Measurements from ENCODE around the gene SLC22A9. TPM values are rescaled to one million over a fixed set of nuclear protein-coding genes. Genes with fewer than 3 reads are reported as not detected.
"Not testable (repeated sequence)": the region's sequence is repeated elsewhere in the genome, so short reads cannot be mapped to it uniquely, and the experiment has no call there.

The SLC22A9 gene
- total RNA-seq (not detected), polyA plus RNA-seq (not detected)

DNA sequence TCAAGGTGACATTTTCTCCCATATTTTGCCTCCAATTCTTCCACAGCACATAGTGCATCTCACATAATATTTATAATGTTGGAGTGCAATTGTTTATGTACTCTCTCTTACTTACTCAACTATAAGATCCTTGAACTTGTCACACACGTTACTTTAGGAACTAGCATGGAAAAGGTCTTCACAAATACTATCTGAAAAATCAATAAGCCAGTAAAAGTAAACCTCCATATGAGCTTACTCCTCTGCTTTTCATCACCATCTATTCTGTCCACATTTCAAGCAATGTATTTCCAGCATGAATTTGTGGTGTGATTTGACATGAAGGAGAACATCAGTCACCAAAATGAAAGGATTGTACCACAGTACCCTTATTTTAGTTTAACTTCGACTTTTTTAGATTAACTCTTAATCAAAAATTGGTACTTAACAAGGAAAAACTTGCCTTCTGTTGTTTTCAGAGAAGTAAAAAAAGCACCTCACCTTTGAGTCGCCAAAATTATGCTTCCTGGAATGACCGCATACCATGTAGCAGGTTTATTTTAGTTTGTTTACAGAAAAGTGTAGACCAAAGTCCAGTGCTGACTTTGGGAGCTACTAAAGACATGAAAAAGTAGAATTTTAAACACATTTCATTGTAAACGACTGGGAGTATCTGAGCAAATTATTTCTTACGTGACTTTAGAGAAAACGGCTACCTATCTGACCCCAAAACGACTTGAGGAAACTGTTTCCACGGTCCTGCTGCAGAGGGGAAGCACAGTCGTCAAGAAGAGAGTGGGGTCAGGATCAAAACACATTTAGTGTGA is at the start of gene SLC22A9:
Gene SLC22A9, plus strand, starts transcription at position 621 of the 806 bp plus-strand sequence. CDS start 272 bp downstream, outside the sequence.
- Histone ChIP-seq H3K9me3 (ENCODE audit: control insufficient read depth in 2 of 2, low read length in 2 of 2) (no peaks in the 10 kb centered on the region), H3K27ac (ENCODE audit: insufficient read depth, low read length, poor library complexity, severe bottlenecking) (no peak within 1 kb of the TSS), H3K36me3 (ENCODE audit: control insufficient read depth, insufficient read depth, low read length) (no peaks in the 10 kb centered on the region), H3K27me3 (ENCODE audit: control insufficient read depth, insufficient read depth, low read length) (peaks cover 7% of the 10 kb centered on the region), H3K4me1 (ENCODE audit: control insufficient read depth, insufficient read depth, low read length, poor library complexity, severe bottlenecking) (no peaks in the 10 kb centered on the region), H3K4me3 (ENCODE audit: low read depth, low read length) (no peak within 1 kb of the TSS)
- Mint-ChIP-seq H3K4me1 (no peaks in the 10 kb centered on the region), H3K36me3 (no peaks in the 10 kb centered on the region), H3K27ac (no peak within 1 kb of the TSS), H3K9me3 (peaks cover 0 to 9% (median 2%) of the 10 kb centered on the region in 7 donors), H3K27me3 (peaks cover 7% of the 10 kb centered on the region), H3K4me3 (no peak within 1 kb of the TSS)
- ATAC-seq (ENCODE audit: low read depth in 2 of 2) (no peak), DNase-seq (no peak)

DNA sequence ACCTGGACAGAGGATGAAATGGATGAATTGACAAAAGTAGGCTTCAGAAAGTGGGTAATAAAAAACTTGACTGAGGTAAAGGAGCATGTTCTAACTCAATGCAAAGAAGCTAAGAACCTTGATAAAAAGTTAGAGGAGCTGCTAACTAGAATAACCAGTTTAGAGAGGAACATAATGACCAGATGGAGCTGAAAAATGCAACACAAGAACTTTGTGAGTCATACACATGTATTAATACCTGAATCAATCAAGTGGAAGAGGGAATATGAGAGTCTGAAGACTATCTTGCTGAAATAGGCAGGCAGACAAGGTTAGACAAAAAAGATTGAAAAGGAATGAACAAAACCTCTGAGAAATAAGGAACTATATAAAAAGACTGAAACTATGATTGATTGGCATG is 47.9 kb upstream of the SLC22A9 start:
- Mint-ChIP-seq H3K4me3 (no peak overlapping the region), H3K9me3 (peaks cover 0 to 20% (median 9%) of the 10 kb centered on the region in 7 donors), H3K27me3 (peaks cover 4% of the 10 kb centered on the region), H3K27ac (peak overlapping the region in 1 of 3 donors; percentile 66), H3K4me1 (no peaks in the 10 kb centered on the region), H3K36me3 (no peaks in the 10 kb centered on the region)
- Histone ChIP-seq H3K36me3 (ENCODE audit: control insufficient read depth, insufficient read depth, low read length) (no peaks in the 10 kb centered on the region), H3K27me3 (ENCODE audit: control insufficient read depth, insufficient read depth, low read length) (no peaks in the 10 kb centered on the region), H3K4me1 (ENCODE audit: control insufficient read depth, insufficient read depth, low read length, poor library complexity, severe bottlenecking) (no peaks in the 10 kb centered on the region), H3K9me3 (ENCODE audit: control insufficient read depth in 2 of 2, low read length in 2 of 2) (peaks cover 0 to 7% of the 10 kb centered on the region in 2 experiments), H3K4me3 (ENCODE audit: low read depth, low read length) (no peak overlapping the region), H3K27ac (ENCODE audit: insufficient read depth, low read length, poor library complexity, severe bottlenecking) (no peak overlapping the region)
- DNase-seq (no peak), ATAC-seq (ENCODE audit: low read depth in 2 of 2) (no peak)

DNA sequence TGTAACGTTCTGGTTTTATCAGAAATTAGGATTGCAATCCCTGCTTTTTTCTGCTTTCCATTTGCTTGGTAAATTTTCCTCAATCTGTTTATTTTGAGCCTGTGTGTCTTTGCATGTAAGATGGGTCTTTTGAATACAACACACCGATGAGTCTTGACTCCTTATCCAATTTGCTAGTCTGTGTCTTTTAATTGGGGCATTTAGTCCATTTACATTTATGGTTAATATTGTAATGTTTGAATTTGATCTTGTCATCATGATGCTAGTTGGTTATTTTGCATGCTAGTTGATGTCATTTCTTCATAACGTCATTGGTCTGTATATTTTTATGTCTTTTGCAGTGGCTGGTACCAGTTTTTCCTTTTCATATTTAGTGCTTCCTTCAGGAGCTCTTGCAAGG is 34.5 kb upstream of the SLC22A9 start:
- H3K4me1 ChIP-seq (ENCODE audit: control insufficient read depth, insufficient read depth, low read length, poor library complexity, severe bottlenecking); H3K36me3 Mint-ChIP-seq; H3K4me1 Mint-ChIP-seq; H3K4me3 Mint-ChIP-seq; H3K27ac ChIP-seq (ENCODE audit: insufficient read depth, low read length, poor library complexity, severe bottlenecking); H3K9me3 ChIP-seq (ENCODE audit: control insufficient read depth in 2 of 2, low read length in 2 of 2); H3K36me3 ChIP-seq (ENCODE audit: control insufficient read depth, insufficient read depth, low read length); H3K27me3 ChIP-seq (ENCODE audit: control insufficient read depth, insufficient read depth, low read length); H3K27ac Mint-ChIP-seq; ATAC-seq (ENCODE audit: low read depth in 2 of 2); DNase-seq; H3K4me3 ChIP-seq (ENCODE audit: low read depth, low read length): not testable (repeated sequence)
- peaks cover 25% of the 10 kb centered on the region for H3K27me3 Mint-ChIP-seq
- H3K9me3 Mint-ChIP-seq = peaks cover 0 to 16% (median 6%) of the 10 kb centered on the region in 7 donors

DNA sequence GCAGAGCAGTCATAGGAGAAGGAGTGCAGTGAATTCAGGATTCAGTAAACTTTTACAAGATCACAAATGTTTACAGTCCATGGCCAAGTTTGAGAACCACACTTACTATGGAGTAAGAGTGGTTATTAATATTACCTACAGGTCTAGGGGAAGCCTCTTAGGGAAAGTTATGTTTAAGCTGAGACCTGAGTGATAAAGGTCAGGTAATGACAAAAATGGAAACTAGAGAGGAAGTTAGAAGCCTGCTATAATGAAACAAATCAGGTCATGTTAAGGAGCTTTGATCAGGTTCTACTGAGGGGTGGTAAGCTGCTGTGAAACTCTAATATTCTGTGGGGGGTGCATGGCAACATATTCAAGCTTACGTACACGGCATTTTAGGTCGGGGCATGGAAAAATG is 32.5 kb upstream of the SLC22A9 start:
- H3K9me3 Mint-ChIP-seq = peaks cover 0 to 20% (median 6%) of the 10 kb centered on the region in 7 donors
- H3K27me3 ChIP-seq (ENCODE audit: control insufficient read depth, insufficient read depth, low read length) = peaks cover 9% of the 10 kb centered on the region
- H3K4me1 Mint-ChIP-seq = no peaks in the 10 kb centered on the region
- H3K27me3 Mint-ChIP-seq = peaks cover 25% of the 10 kb centered on the region
- DNase-seq (no peak), ATAC-seq (ENCODE audit: low read depth in 2 of 2) (no peak)
- H3K27ac Mint-ChIP-seq = no peak overlapping the region
- H3K4me3 Mint-ChIP-seq = no peak overlapping the region
- H3K4me1 ChIP-seq (ENCODE audit: control insufficient read depth, insufficient read depth, low read length, poor library complexity, severe bottlenecking) = no peaks in the 10 kb centered on the region
- H3K9me3 ChIP-seq (ENCODE audit: control insufficient read depth in 2 of 2, low read length in 2 of 2) = no peaks in the 10 kb centered on the region
- H3K36me3 ChIP-seq (ENCODE audit: control insufficient read depth, insufficient read depth, low read length) = no peaks in the 10 kb centered on the region
- H3K27ac ChIP-seq (ENCODE audit: insufficient read depth, low read length, poor library complexity, severe bottlenecking) = no peak overlapping the region
- H3K4me3 ChIP-seq (ENCODE audit: low read depth, low read length) = no peak overlapping the region
- no peaks in the 10 kb centered on the region for H3K36me3 Mint-ChIP-seq

DNA sequence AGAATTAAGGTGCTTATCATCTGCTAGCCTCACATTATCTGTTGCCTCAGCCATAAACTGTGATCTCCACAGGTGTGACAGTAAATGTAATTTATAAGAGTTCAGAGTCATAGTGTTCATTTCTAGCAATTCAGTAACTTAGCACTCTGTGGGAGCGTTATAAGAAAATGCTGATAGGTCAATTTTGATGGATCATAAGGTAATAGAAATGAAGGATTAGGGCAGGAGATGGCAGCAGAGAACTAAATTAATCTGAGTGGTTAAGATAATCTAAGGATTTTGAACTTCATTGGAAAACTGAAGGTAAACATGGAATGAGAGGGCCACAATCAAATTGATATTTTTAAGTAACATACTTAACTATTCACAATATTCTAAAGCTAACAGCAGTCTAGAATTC is 26.5 kb upstream of the SLC22A9 start:
- no peak for ATAC-seq (ENCODE audit: low read depth in 2 of 2)
- Mint-ChIP-seq H3K27ac (peak overlapping the region in 1 of 3 donors; percentile 11), H3K36me3 (no peaks in the 10 kb centered on the region), H3K4me3 (no peak overlapping the region), H3K9me3 (peaks cover 0 to 10% (median 0%) of the 10 kb centered on the region in 7 donors), H3K27me3 (peaks cover 9% of the 10 kb centered on the region), H3K4me1 (no peaks in the 10 kb centered on the region)
- H3K27me3 ChIP-seq (ENCODE audit: control insufficient read depth, insufficient read depth, low read length) = no peaks in the 10 kb centered on the region
- no peak overlapping the region for H3K27ac ChIP-seq (ENCODE audit: insufficient read depth, low read length, poor library complexity, severe bottlenecking)
- no peak for DNase-seq
- no peak overlapping the region for H3K4me3 ChIP-seq (ENCODE audit: low read depth, low read length)
- no peaks in the 10 kb centered on the region for H3K36me3 ChIP-seq (ENCODE audit: control insufficient read depth, insufficient read depth, low read length)
- H3K4me1 ChIP-seq (ENCODE audit: control insufficient read depth, insufficient read depth, low read length, poor library complexity, severe bottlenecking) = no peaks in the 10 kb centered on the region
- no peaks in the 10 kb centered on the region for H3K9me3 ChIP-seq (ENCODE audit: control insufficient read depth in 2 of 2, low read length in 2 of 2)

DNA sequence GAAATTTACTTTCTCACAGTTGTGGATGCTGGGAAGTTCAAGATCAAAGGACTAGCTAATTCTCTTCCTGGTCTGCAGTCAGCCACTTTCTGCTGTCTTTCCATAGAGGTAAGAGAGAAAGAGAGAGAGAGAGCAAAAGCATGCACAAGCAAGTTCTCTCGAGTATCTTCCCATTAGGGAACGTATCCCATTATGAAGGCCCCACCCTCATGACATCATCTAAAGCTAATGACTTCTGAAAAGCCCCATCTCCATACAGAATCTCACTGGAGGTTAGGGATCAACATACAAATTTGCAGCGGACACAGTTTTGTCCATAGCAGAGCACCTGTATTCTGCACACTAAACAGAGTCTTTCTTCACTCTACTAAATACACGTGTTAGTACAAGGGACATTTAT is 17.4 kb upstream of the SLC22A9 start:
- Histone ChIP-seq H3K36me3 (ENCODE audit: control insufficient read depth, insufficient read depth, low read length) (no peaks in the 10 kb centered on the region), H3K9me3 (ENCODE audit: control insufficient read depth in 2 of 2, low read length in 2 of 2) (no peaks in the 10 kb centered on the region), H3K4me3 (ENCODE audit: low read depth, low read length) (no peak overlapping the region), H3K4me1 (ENCODE audit: control insufficient read depth, insufficient read depth, low read length, poor library complexity, severe bottlenecking) (no peaks in the 10 kb centered on the region), H3K27me3 (ENCODE audit: control insufficient read depth, insufficient read depth, low read length) (peaks cover 2% of the 10 kb centered on the region), H3K27ac (ENCODE audit: insufficient read depth, low read length, poor library complexity, severe bottlenecking) (no peak overlapping the region)
- Mint-ChIP-seq H3K27ac (no peak overlapping the region), H3K9me3 (peaks cover 0 to 6% (median 3%) of the 10 kb centered on the region in 7 donors), H3K4me1 (no peaks in the 10 kb centered on the region), H3K4me3 (no peak overlapping the region), H3K36me3 (no peaks in the 10 kb centered on the region), H3K27me3 (peaks cover 20% of the 10 kb centered on the region)
- ATAC-seq (ENCODE audit: low read depth in 2 of 2) (no peak), DNase-seq (no peak)

DNA sequence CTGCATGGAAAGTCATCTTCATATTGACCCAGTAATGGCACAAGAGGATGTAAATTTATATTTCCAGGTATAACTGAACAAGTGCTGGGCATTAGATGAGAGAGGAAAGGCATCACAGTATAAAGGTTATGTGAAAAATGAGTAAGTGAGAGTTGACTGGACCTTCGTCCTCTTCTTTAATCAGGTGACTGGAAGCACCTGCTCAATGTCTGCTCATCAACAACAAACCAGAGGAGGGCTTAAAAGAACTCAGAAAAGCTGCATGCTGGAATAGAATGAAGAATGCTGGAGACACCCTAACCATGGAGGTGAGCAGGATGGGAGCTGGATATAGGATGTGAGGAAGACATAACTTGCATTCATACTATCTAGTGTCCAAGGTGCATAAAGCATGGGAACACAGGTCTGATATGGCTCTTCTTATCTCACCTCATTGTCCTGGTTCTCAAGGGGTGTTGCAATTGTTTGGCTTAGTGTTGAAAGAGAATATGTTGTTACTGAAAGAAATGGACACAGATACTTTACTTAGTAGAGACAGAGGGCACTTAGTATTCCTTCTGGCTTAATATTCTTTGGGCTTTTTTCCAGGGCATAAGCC is 7.3 kb upstream of the SLC22A9 start:
- H3K4me3 ChIP-seq (ENCODE audit: low read depth, low read length) = no peak overlapping the region
- Mint-ChIP-seq H3K9me3 (peaks cover 0 to 25% (median 8%) of the 10 kb centered on the region in 7 donors), H3K27ac (no peak overlapping the region), H3K27me3 (peaks cover 44% of the 10 kb centered on the region), H3K4me1 (no peaks in the 10 kb centered on the region), H3K36me3 (no peaks in the 10 kb centered on the region), H3K4me3 (no peak overlapping the region)
- no peaks in the 10 kb centered on the region for H3K4me1 ChIP-seq (ENCODE audit: control insufficient read depth, insufficient read depth, low read length, poor library complexity, severe bottlenecking)
- DNase-seq (no peak), ATAC-seq (ENCODE audit: low read depth in 2 of 2) (no peak)
- no peaks in the 10 kb centered on the region for H3K36me3 ChIP-seq (ENCODE audit: control insufficient read depth, insufficient read depth, low read length)
- H3K9me3 ChIP-seq (ENCODE audit: control insufficient read depth in 2 of 2, low read length in 2 of 2) = peaks cover 0 to 8% of the 10 kb centered on the region in 2 experiments
- H3K27me3 ChIP-seq (ENCODE audit: control insufficient read depth, insufficient read depth, low read length) = peaks cover 13% of the 10 kb centered on the region
- H3K27ac ChIP-seq (ENCODE audit: insufficient read depth, low read length, poor library complexity, severe bottlenecking) = no peak overlapping the region

All from CD4-positive, CD25-positive, alpha-beta regulatory T cell (primary cell).